Measurements from ENCODE around the gene CNBD2.

DNA sequence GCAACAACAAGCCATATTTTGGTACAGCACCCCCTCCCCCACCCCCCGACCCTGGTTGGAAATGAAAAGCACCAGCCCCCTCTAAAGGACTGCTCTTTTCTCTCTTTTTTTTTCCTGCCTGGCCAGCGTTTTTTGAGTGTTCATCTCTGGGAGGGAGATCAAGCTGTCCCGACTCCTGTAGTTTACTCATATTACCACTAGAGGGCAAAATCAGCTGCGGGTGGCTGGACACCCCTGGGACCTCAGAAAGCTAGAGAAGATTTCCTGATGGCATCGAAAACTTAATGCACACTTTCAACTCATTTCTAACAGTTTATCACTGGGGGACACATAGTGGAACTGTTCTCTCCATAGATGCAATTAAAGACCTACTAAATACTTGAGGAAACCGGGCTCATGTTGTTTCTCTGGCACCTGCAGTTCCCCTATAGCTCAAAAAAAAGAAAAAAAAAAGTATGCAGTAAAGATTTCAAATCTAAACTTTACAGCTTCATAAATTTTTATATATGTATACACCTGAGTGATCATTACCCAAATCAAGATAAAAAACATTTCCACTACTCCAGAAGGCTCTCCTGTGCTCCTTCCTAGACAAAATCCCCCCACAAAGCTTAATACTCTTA, 24.4 kb downstream of the CNBD2 start:
- TF ChIP-seq POLR2A (IDR thresholded peaks at IDR 0.05) (no peak), POLR2AphosphoS5 (IDR thresholded peaks at IDR 0.05) (no peak)
- TF ChIP-seq, protein P1, sequence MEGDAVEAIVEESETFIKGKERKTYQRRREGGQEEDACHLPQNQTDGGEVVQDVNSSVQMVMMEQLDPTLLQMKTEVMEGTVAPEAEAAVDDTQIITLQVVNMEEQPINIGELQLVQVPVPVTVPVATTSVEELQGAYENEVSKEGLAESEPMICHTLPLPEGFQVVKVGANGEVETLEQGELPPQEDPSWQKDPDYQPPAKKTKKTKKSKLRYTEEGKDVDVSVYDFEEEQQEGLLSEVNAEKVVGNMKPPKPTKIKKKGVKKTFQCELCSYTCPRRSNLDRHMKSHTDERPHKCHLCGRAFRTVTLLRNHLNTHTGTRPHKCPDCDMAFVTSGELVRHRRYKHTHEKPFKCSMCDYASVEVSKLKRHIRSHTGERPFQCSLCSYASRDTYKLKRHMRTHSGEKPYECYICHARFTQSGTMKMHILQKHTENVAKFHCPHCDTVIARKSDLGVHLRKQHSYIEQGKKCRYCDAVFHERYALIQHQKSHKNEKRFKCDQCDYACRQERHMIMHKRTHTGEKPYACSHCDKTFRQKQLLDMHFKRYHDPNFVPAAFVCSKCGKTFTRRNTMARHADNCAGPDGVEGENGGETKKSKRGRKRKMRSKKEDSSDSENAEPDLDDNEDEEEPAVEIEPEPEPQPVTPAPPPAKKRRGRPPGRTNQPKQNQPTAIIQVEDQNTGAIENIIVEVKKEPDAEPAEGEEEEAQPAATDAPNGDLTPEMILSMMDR (IDR thresholded peaks at IDR 0.05) = peak in 5 of 6 experiments; percentile 67 to 92 (median 71)
